Breast epithelium (tissue), 4 donors: Measurements from ENCODE around the gene TRIM37. TPM values are rescaled to one million over a fixed set of nuclear protein-coding genes. Genes with fewer than 3 reads are reported as not detected.

ENCODE experiments used
- DNase-seq, 2 donors: peaks; one replicate each; pipeline ENCODE4 v3.0.0-alpha.2; 2019; ENCODE audit warnings: low spot score in 2 of 2
- H3K27ac ChIP-seq, 2 donors: fragments of 200-600 bp; sonication (generic) in 1 of 2; one replicate each; pipeline ENCODE4 v1.5.1; 2016 to 2019; ENCODE audit warnings: mild to moderate bottlenecking in 1 of 2
- H3K27me3 ChIP-seq, 2 donors: fragments of 200-600 bp; sonication (generic) in 1 of 2; one replicate each; pipeline versions ENCODE4 v1.5.1 to v1.6.0; 2017 to 2019; ENCODE audit warnings: control low read depth in 1 of 2, mild to moderate bottlenecking in 1 of 2
- H3K36me3 ChIP-seq: fragments of 200-600 bp; one replicate; pipeline ENCODE4 v1.5.1; 2019
- H3K4me1 ChIP-seq, 2 donors: fragments of 200-600 bp; sonication (generic); one replicate each; pipeline ENCODE4 v1.5.1; 2016 to 2019; ENCODE audit warnings: control low read depth in 1 of 2
- H3K4me3 ChIP-seq, 3 donors: fragments of 200-600 bp; sonication (generic); 1 replicate in 2 of 3; 2 replicates in 1 of 3; pipeline ENCODE4 v1.5.1; 2016 to 2019; ENCODE audit warnings: mild to moderate bottlenecking in 3 of 3, moderate library complexity in 2 of 3
- H3K9me3 ChIP-seq, 2 donors: fragments of 200-600 bp; sonication (generic) in 1 of 2; one replicate each; pipeline ENCODE4 v1.5.1; 2016 to 2019; ENCODE audit warnings: control low read depth in 1 of 2
- CTCF ChIP-seq, 3 donors: fragments of 450-650 bp; IDR thresholded peaks; one replicate each; pipeline ENCODE4 v1.5.1; 2016 to 2017; ENCODE audit warnings: antibody characterized with exemption in 3 of 3, mild to moderate bottlenecking in 3 of 3, moderate library complexity in 3 of 3
- POLR2A ChIP-seq: fragments of 450-650 bp; IDR thresholded peaks from one replicate; pipeline ENCODE4 v1.6.1; 2016; ENCODE audit warnings: antibody characterized with exemption, mild to moderate bottlenecking, moderate library complexity
- POLR2AphosphoS5 ChIP-seq, 3 donors: sonication (generic); formaldehyde crosslinking; IDR thresholded peaks; one replicate each; pipeline ENCODE4 v1.6.1; 2017; ENCODE audit warnings: antibody characterized with exemption in 3 of 3
- intact Hi-C: fragments of 100-400 bp; cut with DNase I; formaldehyde crosslinking; loops from one replicate; pipeline ENCODE4 v1.15.1; 2023; ENCODE audit warnings: low total_unique reads
- total RNA-seq, 3 donors: library from RNA; depleted of rRNA; stranded (reverse); fragments of >200 nt; gene quantifications; one replicate each; pipeline ENCODE4 v1.1.0, GENCODE V29; 2016

TRIM37 gene
- total RNA-seq, 3 donors from 2014 or later = 18.7 to 24.6 (median 20.9) TPM

GRCh38 chr17:59152925-59153324 is 46.2 kb upstream of the TRIM37 start:
- H3K27ac ChIP-seq = no peak overlapping the region
- H3K36me3 ChIP-seq = no peaks in the 10 kb centered on the region
- H3K4me1 ChIP-seq = no peaks in the 10 kb centered on the region
- intact Hi-C loops = no loop called here
- H3K27me3 ChIP-seq = no peaks in the 10 kb centered on the region
- H3K4me3 ChIP-seq = no peak overlapping the region
- no peak for DNase-seq
- no peak for TF ChIP-seq CTCF (IDR thresholded peaks at IDR 0.05)
- TF ChIP-seq POLR2AphosphoS5 (IDR thresholded peaks at IDR 0.05) = no peak
- TF ChIP-seq POLR2A = no peak
- H3K9me3 ChIP-seq = no peaks in the 10 kb centered on the region

DNA sequence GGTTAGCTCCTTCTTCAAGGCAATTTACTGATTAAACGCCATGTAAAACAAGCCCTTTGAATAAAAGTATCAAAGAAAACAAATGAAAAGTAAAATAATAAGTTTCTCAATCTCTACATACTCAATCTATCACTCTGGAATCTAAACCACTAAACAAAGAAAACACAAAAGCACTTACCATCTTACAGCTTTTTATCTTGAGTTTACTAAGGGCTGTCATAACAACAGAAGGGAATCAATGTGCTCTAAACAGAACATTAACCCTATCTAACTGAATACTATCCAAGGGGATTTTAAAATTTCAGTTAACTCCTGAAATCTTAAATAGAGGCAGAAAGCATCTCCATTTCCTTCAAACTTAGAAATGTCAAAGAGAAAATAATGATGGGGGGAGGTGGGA is 44.9 kb upstream of the TRIM37 start:
- no peak for TF ChIP-seq CTCF (IDR thresholded peaks at IDR 0.05)
- TF ChIP-seq POLR2A = no peak
- TF ChIP-seq POLR2AphosphoS5 (IDR thresholded peaks at IDR 0.05) = no peak
- Histone ChIP-seq H3K4me3 (no peak overlapping the region), H3K4me1 (no peaks in the 10 kb centered on the region), H3K36me3 (no peaks in the 10 kb centered on the region), H3K27ac (no peak overlapping the region), H3K9me3 (no peaks in the 10 kb centered on the region), H3K27me3 (no peaks in the 10 kb centered on the region)
- intact Hi-C loops = no loop called here
- no peak for DNase-seq

DNA sequence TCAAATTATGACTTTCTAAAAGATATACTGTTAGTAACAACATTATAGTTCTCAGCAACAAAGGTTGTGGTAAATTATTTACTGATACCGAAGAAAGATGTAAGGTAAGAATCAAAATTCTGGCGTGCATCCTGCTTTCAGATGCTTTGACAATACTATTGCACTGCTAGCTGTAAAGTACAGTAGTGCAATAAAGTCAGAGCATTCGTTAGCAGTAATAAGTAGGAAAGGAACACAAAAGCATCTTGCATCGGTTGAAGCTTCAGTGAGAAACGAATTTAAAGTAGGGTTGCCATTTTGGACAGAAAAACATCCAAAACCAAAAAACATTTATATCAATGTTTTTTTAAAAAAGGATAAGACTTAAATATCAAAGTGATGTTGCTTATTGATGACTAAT is 44.3 kb upstream of the TRIM37 start:
- Histone ChIP-seq H3K27me3 (no peaks in the 10 kb centered on the region), H3K27ac (no peak overlapping the region), H3K9me3 (no peaks in the 10 kb centered on the region), H3K4me3 (no peak overlapping the region), H3K4me1 (no peaks in the 10 kb centered on the region), H3K36me3 (no peaks in the 10 kb centered on the region)
- intact Hi-C loops = no loop called here
- TF ChIP-seq POLR2AphosphoS5 (IDR thresholded peaks at IDR 0.05) = no peak
- TF ChIP-seq CTCF (IDR thresholded peaks at IDR 0.05) = no peak
- TF ChIP-seq POLR2A = no peak
- DNase-seq = no peak

DNA sequence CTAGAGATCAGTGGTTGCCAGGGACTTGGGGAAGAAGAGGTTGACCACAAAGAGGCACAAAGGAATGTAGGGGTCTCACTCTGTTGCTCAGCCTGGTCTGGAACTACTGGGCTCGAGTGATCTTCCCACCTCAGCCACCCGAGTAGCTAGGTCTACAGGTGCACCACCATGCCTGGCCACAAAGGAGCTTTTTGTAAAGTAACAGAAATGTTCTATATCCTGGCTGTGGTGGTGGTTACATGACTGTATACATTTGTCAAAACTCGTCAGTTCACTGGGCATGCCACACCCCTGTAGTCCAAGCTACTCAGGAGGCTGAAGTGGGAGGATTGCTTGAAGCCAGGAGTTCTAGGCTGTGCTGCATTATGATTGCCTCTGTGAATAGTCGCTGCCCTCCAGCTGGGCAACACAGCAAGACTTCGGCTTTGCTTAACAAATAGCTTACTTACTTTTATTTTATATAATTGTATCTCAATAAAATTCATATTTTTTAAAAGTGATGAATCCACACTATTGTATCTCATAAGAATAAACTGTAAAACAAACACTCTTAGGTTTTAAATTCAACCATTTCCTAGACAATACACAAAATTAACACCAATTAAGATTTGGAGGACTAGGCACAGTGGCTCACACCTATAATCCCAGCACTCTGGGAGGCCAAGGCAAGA is 43.3 kb upstream of the TRIM37 start:
- Histone ChIP-seq H3K36me3 (no peaks in the 10 kb centered on the region), H3K27me3 (no peaks in the 10 kb centered on the region), H3K9me3 (no peaks in the 10 kb centered on the region), H3K4me1 (no peaks in the 10 kb centered on the region), H3K4me3 (no peak overlapping the region), H3K27ac (no peak overlapping the region)
- DNase-seq = no peak
- TF ChIP-seq CTCF (IDR thresholded peaks at IDR 0.05) (no peak), POLR2A (no peak), POLR2AphosphoS5 (IDR thresholded peaks at IDR 0.05) (no peak)
- intact Hi-C loops = no loop called here

DNA sequence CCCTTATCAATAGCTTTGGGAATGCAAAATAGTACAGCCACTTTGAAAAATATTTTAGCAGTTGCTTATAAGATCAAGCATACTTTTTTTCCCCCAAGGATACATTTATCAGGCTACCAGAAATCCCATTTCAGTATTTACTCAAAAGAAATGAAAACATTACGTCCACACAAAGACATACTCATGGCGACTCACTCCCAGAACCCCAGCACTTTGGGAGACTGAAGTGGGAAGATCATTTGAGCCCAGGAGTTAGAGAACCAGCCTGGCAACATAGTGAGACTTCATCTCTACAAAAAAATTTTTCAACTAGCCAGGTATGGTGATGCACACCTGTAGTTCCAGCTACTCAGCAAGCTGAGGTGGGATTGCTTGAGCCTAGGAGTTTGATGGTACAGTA is 42.4 kb upstream of the TRIM37 start:
- H3K4me1 ChIP-seq = no peaks in the 10 kb centered on the region
- DNase-seq = no peak
- no peak overlapping the region for H3K4me3 ChIP-seq
- intact Hi-C loops = no loop called here
- H3K36me3 ChIP-seq = no peaks in the 10 kb centered on the region
- H3K27ac ChIP-seq = no peak overlapping the region
- no peaks in the 10 kb centered on the region for H3K9me3 ChIP-seq
- TF ChIP-seq POLR2AphosphoS5 (IDR thresholded peaks at IDR 0.05) (no peak), POLR2A (no peak)
- no peaks in the 10 kb centered on the region for H3K27me3 ChIP-seq
